ENCODE data around the gene CEP170.

- TF ChIP-seq CTCF (IDR thresholded peaks at IDR 0.05): no peak
- TF ChIP-seq POLR2A (IDR thresholded peaks at IDR 0.05): no peak
Observed at GRCh38 chr1:243267914-243268653, 13.0 kb upstream of the CEP170 start.

Data from Peyer's patch (tissue), 4 donors.